NCI-H2196 (cell line): Measurements from ENCODE around the gene ZNF629.

Source experiments
- DNase-seq: peaks from one replicate; lab custom pipeline; 2025; ENCODE audit not compliant: unreplicated experiment; lab: John Stamatoyannopoulos, UW

Gene ZNF629

GRCh38 chr16:30786115-30786935 lies 680 bp downstream of the ZNF629 start:
- no peak for DNase-seq

DNA sequence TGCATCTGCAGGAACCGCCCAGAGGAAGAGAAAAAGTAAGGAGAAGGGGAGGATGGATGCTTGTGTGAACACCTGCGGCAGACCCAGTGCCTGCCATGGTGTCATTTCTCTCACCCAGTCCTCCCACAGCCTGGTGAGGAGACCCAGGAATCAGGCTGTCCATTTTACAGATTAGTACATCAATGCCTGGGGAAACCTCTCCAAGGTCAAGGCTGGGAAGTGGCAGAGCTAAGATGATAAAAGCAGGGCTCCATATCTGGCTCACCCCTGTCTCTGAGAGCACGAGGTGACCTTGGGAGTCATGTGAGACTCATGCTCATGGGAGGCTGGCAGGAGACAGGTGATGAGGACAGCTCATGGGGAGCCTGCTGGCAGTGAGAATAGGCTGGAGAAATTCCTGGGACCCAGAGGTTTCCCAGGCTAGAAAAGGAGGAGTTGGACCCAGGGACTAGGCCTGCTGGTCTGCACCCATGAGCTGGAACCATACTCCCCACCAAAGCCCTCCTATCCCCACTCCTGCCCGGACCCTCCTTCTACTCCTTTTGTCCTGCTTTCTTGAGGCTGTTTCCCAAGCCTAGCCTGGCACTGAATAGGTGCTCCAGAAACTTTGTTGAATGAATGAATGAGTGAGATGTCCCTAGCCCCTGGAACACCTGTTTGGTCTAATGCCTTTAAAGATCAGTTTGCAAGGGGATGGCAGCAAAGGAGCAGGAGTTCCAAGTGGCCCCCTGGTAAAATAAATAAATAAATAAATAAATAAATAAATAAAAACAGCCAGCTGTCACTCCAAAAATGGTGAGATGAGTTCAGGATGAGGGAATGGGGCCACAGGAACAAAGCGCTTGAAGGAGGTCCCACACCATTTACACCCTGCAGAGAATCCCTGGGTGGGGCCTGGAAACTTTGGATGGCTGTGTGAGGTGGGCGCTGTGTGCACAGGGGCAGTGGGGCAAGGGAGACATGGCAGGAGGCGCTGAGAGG lies 1.6 kb downstream of the ZNF629 start:
- no peak for DNase-seq

- DNase-seq: no peak
Observed at GRCh38 chr16:30784215-30784614, 2.8 kb downstream of the ZNF629 start.

DNA sequence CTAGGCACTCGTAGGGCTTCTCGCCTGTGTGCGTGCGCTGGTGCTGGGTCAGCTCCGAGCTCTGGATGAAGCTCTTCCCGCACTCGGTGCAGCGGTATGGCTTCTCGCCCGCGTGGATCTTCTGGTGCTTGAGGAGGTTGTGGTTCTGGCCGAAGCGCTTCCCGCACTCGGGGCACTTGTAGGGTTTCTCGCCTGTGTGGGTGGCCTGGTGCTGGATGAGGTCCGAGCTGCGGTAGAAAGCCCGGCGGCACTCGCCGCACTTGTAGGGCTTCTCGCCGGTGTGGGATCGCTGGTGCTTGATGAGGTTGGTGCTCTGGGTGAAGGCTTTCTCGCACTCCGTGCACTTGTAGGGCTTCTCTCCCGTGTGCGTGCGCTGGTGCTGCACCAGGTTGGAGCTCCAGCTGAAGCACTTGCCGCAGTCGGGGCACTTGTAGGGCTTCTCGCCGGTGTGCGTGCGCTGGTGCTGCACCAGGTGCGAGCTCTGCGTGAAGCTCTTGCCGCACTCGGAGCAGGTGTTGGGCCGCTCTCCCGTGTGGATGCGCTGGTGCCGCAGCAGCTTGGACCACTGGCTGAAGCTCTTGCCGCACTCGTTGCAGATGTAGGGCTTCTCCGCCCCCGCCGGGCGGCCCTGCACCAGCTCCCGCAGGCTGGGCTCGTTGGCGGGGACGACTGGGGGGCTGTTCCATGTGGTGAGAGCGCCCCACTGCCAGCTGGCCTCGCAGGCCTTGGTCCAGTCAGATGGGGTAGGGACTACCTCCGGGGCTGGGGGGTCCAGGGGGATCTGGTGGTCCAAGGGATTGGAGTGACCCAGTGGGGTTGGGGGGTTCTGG lies 3.5 kb downstream of the ZNF629 start:
- no peak for DNase-seq

DNA sequence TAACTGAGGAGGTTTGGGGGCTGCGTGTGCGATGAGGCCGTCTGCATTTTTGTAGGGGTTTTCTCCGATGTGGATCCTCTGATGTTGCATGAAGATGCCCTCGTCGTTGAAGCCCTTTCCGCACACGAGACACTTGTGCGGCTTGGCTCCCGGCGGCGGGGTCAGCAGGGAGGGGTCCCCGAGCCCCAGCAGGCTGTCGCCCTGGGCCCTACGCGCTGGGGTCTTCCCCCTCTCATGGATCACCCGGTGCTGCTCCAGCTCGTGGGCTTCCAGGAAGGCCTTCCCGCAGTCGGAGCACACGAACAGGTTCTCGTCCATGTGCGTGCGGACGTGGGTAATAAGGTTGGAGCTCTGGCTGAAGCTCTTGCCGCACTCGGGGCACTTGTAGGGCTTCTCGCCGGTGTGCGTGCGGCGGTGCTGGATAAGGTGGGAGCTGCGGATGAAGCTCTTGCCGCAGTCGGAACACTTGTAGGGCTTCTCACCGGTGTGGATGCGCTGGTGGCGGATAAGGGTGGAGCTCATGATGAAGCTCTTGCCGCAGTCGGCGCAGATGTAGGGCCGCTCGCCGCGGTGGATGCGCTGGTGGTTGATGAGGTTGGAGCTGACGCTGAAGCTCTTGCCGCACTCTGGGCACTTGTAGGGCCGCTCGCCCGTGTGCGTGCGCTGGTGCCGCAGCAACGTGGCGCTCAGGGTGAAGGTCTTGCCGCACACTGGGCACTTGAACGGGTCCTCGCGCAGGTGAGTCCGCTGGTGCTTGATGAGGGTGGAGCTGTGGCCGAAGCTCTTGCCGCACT lies 4.3 kb downstream of the ZNF629 start:
- no peak for DNase-seq

- DNase-seq: no peak
Observed at GRCh38 chr16:30780549-30780948, 6.5 kb downstream of the ZNF629 start.

- no peak for DNase-seq
Observed at GRCh38 chr16:30780021-30780420, 7.0 kb downstream of the ZNF629 start.

DNA sequence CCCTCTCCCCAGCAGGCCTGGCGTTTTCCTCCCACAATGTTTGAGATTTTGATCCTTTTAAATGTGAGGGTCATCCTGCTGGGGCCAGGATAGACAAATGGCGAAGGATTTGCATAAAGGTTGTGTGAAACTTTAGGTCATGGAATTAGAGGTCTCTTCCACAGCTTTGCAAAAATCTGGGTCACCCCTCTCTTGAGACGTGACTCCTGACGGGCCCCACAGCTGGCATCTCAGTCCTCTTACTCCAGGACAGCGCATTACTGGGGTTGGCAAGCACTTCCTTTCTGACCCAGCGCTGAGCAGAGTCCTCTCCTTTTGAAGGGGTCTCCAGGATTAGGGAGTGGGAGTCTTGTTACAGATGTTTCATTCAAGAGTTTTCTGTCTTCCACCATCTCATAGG lies 7.4 kb downstream of the ZNF629 start:
- DNase-seq: no peak

GRCh38 chr16:30778549-30779244 lies 8.3 kb downstream of the ZNF629 start:
- DNase-seq: no peak

DNA sequence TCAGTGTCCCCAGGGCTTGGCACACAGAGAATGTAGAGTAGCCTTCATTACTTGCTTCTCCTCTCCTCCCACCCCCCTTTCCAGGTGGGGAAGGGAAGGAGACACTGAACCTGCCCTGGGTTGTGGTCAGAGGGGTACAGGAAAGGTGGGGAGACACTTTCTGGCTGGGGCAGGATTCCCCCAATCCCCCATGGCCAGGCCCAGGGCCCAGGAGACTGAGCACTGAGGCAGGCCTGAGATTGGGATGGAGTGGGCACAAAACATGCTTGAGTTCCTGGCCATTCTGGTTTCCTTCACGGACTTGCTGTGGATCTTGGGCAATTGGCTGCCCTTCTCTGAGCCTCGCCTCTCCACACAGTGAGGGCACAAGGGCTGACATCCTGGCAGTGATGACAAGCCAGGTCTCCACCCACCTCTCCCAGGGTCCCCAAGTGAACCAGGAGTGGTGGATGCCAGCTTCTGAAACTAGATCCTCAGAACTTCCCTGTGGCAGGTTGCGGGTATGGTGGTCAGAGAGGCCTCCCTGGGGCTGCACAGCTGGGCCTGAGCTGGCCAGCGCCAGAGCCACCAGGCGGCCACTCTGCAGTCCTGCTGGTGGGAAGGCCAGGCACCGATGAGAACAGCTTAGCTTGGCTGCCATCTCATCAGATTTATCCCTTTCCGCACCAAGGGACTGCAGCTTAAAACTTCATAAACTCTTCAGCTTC lies 9.3 kb downstream of the ZNF629 start:
- no peak for DNase-seq

GRCh38 chr16:30775392-30776188 lies 11.4 kb downstream of the ZNF629 start:
- DNase-seq: peak; percentile 85

DNA sequence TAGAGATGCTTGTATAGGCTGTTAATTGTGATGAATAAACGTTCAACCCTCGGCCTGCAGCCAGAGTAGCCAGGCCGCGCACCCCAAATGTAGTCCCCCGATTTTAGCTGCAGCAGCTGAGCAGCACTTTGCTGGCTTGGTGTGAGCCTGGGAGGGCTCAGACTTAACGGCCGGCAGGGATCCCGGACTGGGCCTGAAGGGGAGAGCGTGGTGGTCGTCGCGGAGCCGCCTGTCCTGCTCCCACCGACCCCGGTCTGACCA lies 11.9 kb downstream of the ZNF629 start:
- no peak for DNase-seq

DNA sequence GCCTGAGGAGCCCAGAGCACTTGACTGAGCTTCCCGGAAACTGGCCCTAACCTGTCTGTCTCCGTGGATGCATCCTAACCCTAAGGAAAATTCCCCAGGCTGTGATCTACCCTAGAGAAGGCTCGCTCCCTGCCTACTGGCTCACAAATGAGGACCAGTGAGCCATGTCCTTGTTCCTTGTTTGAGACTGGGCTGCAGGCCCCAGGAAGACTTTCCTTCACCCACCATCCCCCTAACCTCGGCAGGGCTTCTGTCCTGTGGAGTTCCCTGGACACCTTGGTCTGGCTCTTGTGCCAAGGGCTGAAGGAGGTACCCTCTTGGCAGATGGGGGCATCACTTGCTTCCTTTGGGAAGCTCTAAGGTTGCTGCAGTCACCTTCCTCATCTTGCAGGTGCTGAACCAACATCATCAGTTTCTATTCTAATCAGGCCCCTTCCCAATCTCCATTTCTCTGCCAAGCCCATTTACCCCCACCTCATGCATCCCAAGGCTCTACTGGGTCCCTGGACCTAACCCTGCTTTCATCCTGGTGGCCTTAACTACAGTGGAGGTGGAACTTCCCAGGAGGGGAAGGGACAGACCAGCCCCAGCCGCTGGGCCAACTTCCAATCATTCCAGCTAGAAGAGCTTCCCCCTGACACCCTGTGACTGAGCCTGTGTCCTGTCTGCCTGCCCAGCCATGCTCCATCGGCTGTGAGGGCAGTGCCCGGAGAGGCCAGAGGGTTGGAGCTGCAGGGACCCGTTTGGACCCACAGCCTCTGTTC lies 12.5 kb downstream of the ZNF629 start:
- no peak for DNase-seq

DNA sequence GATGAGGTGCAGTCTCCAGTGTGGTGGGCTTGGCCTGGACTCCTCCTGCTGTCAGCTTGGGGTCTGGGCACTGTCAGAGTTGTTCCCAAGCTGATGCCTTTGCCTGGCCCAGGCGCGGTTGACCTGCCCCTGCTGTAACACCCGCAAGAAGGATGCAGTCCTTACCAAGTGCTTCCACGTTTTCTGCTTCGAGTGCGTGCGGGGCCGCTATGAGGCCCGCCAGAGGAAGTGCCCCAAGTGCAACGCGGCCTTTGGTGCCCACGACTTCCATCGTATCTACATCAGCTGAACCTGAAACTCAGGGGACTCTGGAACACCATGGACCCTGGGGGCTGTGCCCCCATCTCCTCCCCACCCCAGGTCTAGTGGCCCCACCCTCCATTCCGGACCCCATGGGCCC lies 13.2 kb downstream of the ZNF629 start:
- DNase-seq: no peak

DNA sequence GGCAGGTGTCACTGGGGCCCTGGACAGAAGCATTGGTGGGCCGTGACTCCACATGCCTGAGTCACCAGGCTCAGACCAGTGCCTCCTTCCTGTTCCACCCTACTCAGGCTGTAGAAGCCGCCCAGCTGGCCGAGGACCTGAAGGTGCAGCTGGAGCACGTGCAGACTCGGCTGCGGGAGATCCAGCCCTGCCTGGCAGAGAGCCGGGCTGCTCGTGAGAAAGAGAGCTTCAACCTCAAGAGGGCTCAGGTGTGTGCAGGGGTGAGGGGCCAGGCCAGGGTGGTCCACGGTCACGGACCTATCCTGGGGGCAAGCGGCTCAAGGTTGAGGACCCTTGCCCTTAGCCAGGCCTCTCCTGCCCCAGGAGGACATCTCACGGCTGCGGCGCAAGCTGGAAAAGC lies 15.3 kb downstream of the ZNF629 start:
- DNase-seq: no peak

- no peak for DNase-seq
Observed at GRCh38 chr16:30769379-30770089, 17.5 kb downstream of the ZNF629 start.

GRCh38 chr16:30768583-30769181 lies 18.3 kb downstream of the ZNF629 start:
- no peak for DNase-seq
